ENCODE data around the gene PPP1R17. TPM values are rescaled to one million over a fixed set of nuclear protein-coding genes. Genes with fewer than 3 reads are reported as not detected.

The PPP1R17 gene
- total RNA-seq, 1 experiment from 2014 or later, result not detected

DNA sequence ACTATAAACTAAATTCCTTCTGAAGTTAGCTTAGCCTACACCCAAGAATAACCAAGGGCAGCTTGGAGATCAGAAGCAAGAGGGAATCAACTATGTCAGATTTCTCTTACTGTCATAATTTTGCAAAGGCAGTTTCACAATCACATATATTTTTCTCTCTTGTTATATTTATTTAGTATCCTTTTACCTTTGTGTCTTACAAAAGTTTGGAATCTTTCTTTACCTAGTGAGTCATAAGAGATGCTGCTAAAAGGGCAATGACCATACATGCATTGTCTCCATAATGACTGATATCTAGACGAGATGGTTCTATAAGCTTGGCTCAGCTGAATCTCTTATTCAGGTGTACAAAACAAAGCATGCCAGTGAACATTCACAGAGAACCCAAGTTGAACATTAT is 61.1 kb downstream of the PPP1R17 start:
- Histone ChIP-seq H3K27ac (ENCODE audit: low read length) (no peak overlapping the region), H3K9me3 (ENCODE audit: control insufficient read depth, insufficient read depth, low read depth, low read length) (no peaks in the 10 kb centered on the region), H3K36me3 (ENCODE audit: control insufficient read depth, insufficient read depth, low read length) (no peaks in the 10 kb centered on the region), H3K4me1 (ENCODE audit: control insufficient read depth, insufficient read depth, low read length) (no peaks in the 10 kb centered on the region), H3K4me3 (ENCODE audit: low read depth in 2 of 2, low read length in 2 of 2) (no peak overlapping the region), H3K27me3 (ENCODE audit: control insufficient read depth, insufficient read depth, low read length) (peaks cover 7% of the 10 kb centered on the region)
- CTCF ChIA-PET, result no interaction called here
- intact Hi-C loops (cut with micrococcal nuclease; ENCODE audit: unreplicated experiment) (loop anchor here (10.0 kb wide), 1 partner anchor 597 kb away; no protein-coding TSS in a partner anchor), in situ Hi-C loops (cut with HindIII; ENCODE audit: low pct_unique_long_range_greater_than_20kb, low sequenced_read_pairs) (no loop called here)
- POLR2A ChIA-PET, result no interaction called here
- no TSS peak for BruUV-seq (replicated peaks)
- no peak for DNase-seq (ENCODE audit: low read depth, low spot score)
- TF ChIP-seq POLR2AphosphoS5 (IDR thresholded peaks at IDR 0.05; ENCODE audit: low read depth, low read length) (no peak), REST (IDR thresholded peaks at IDR 0.05; ENCODE audit: insufficient read depth in 1 of 2, low read depth in 2 of 2, low read length in 1 of 2) (no peak), TCF7L2 (IDR thresholded peaks at IDR 0.05; ENCODE audit: low read depth, low read length) (no peak)
- ATAC-seq, result no peak

GRCh38 chr7:31751726-31752125 is 64.7 kb downstream of the PPP1R17 start:
- Histone ChIP-seq H3K27me3 (ENCODE audit: control insufficient read depth, insufficient read depth, low read length) (no peaks in the 10 kb centered on the region), H3K4me3 (ENCODE audit: low read depth in 2 of 2, low read length in 2 of 2) (no peak overlapping the region), H3K27ac (ENCODE audit: low read length) (no peak overlapping the region), H3K4me1 (ENCODE audit: control insufficient read depth, insufficient read depth, low read length) (no peaks in the 10 kb centered on the region), H3K9me3 (ENCODE audit: control insufficient read depth, insufficient read depth, low read depth, low read length) (no peaks in the 10 kb centered on the region), H3K36me3 (ENCODE audit: control insufficient read depth, insufficient read depth, low read length) (no peaks in the 10 kb centered on the region)
- TF ChIP-seq SIN3A (IDR thresholded peaks at IDR 0.05; ENCODE audit: borderline replicate concordance, insufficient read depth, low read depth, low read length), result no peak
- CTCF ChIA-PET, result no interaction called here
- ATAC-seq, result no peak
- POLR2A ChIA-PET, result no interaction called here
- BruUV-seq (replicated peaks), result no TSS peak
- in situ Hi-C loops (cut with HindIII; ENCODE audit: low pct_unique_long_range_greater_than_20kb, low sequenced_read_pairs), result no loop called here
- intact Hi-C loops (cut with micrococcal nuclease; ENCODE audit: unreplicated experiment), result no loop called here
- DNase-seq (ENCODE audit: low read depth, low spot score), result no peak

Other genes starting within 250 kb of the PPP1R17 start
- gene ITPRID1, start 173.1 kb upstream of the PPP1R17 start, total RNA-seq (2021; ENCODE audit: unreplicated experiment), result not detected

All from Panc1 (cell line).